ENCODE data around the gene P2RY13. TPM values are rescaled to one million over a fixed set of nuclear protein-coding genes. Genes with fewer than 3 reads are reported as not detected.

P2RY13 gene
- total and polyA plus RNA-seq, 4 donors: 2.2 to 15.8 (median 4.9) TPM

DNA sequence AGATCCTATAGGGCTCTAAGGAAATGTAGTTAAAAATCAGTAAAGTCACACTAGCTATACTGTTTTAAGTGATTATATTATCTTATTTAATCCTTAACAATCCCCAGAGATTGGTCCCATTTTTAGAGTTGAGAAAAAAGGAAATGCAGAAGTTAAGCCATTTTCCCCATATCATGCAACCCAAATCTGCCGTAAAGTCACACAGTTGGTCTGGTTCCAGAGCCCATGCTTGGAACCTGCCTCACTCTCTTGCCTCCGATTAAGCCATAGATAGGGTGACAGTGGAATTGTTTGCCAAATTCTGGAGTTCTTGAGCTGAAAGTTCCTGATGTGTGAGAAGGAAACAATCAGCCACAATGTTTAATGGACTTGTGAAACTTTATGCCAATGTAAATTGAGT is 2.3 kb upstream of the P2RY13 start:
- no peaks in the 10 kb centered on the region for H3K27me3 ChIP-seq (ENCODE audit: control insufficient read depth in 3 of 3, insufficient read depth in 3 of 3, low read length in 2 of 3)
- TF ChIP-seq, protein P1, sequence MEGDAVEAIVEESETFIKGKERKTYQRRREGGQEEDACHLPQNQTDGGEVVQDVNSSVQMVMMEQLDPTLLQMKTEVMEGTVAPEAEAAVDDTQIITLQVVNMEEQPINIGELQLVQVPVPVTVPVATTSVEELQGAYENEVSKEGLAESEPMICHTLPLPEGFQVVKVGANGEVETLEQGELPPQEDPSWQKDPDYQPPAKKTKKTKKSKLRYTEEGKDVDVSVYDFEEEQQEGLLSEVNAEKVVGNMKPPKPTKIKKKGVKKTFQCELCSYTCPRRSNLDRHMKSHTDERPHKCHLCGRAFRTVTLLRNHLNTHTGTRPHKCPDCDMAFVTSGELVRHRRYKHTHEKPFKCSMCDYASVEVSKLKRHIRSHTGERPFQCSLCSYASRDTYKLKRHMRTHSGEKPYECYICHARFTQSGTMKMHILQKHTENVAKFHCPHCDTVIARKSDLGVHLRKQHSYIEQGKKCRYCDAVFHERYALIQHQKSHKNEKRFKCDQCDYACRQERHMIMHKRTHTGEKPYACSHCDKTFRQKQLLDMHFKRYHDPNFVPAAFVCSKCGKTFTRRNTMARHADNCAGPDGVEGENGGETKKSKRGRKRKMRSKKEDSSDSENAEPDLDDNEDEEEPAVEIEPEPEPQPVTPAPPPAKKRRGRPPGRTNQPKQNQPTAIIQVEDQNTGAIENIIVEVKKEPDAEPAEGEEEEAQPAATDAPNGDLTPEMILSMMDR (IDR thresholded peaks at IDR 0.05; ENCODE audit: control extremely low read depth, extremely low read depth): no peak
- WGBS, 2 donors: 35 to 59% methylated on average over 2 of the region's 2 CpGs
- no peak overlapping the region for H3K4me3 ChIP-seq
- ATAC-seq (ENCODE audit: insufficient read depth, low FRiP score) (no peak), DNase-seq (no peak)
- H3K9ac ChIP-seq (ENCODE audit: insufficient read depth in 1 of 2, low read length in 2 of 2): no peak overlapping the region
- H3K27ac ChIP-seq (ENCODE audit: low read depth in 1 of 2, low read length in 1 of 2): no peak overlapping the region
- H3K4me1 ChIP-seq (ENCODE audit: control insufficient read depth in 5 of 5, insufficient read depth in 5 of 5, low read length in 5 of 5): peaks cover 0 to 3% (median 0%) of the 10 kb centered on the region in 5 donors
- H3K36me3 ChIP-seq (ENCODE audit: control insufficient read depth in 4 of 4, insufficient read depth in 4 of 4, low read length in 4 of 4): no peaks in the 10 kb centered on the region
- H3K9me3 ChIP-seq (ENCODE audit: control insufficient read depth in 4 of 4, insufficient read depth in 3 of 4, low read length in 3 of 4): no peaks in the 10 kb centered on the region

DNA sequence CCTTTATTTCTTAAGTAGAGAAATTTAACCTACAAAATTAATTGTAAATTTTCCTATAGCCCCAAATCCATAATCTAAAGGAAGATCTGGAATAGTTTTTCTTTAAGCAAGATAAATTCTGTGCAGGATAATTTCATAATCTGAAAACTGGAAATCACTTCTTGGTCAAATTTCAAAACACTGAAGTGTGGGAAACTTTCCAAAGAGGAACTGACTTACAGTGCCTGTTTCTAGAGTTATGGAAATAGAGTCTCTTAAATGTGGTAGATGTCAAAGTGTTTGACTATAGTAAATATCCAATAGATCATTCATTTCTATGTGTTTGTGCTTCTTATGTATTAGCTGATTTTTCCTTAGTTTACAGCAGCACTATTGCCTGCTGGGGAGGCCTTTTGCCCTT is 1.6 kb upstream of the P2RY13 start:
- TF ChIP-seq, protein P1 (IDR thresholded peaks at IDR 0.05; ENCODE audit: control extremely low read depth, extremely low read depth): no peak
- no peaks in the 10 kb centered on the region for H3K36me3 ChIP-seq (ENCODE audit: control insufficient read depth in 4 of 4, insufficient read depth in 4 of 4, low read length in 4 of 4)
- no peaks in the 10 kb centered on the region for H3K9me3 ChIP-seq (ENCODE audit: control insufficient read depth in 4 of 4, insufficient read depth in 3 of 4, low read length in 3 of 4)
- ATAC-seq (ENCODE audit: insufficient read depth, low FRiP score) (peak; percentile 27), DNase-seq (peak in 2 of 3 donors; percentile 45 to 73)
- peak overlapping the region in 1 of 2 donors; percentile 70 for H3K27ac ChIP-seq (ENCODE audit: low read depth in 1 of 2, low read length in 1 of 2)
- H3K4me3 ChIP-seq: no peak overlapping the region
- peaks cover 0 to 3% (median 0%) of the 10 kb centered on the region in 5 donors for H3K4me1 ChIP-seq (ENCODE audit: control insufficient read depth in 5 of 5, insufficient read depth in 5 of 5, low read length in 5 of 5)
- H3K9ac ChIP-seq (ENCODE audit: insufficient read depth in 1 of 2, low read length in 2 of 2): no peak overlapping the region
- no peaks in the 10 kb centered on the region for H3K27me3 ChIP-seq (ENCODE audit: control insufficient read depth in 3 of 3, insufficient read depth in 3 of 3, low read length in 2 of 3)

DNA sequence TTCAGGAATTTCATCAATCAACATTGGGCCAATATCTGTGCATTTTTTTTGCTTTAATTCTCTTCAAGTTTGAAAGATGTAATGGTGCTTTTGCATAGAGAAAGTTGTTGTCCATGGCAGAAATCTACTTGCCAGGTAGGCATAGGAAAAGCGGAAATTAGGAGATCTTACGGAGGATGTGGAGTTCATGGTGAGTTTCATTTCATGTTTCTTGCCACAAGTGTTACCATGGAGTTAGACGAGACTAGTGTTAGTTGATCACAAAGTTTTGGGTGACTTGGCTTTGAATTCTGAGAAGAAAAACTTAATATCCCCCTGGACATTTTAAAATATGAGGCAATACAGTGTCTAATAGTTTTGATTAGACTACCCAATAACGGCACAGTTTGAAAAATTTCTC is 1.0 kb upstream of the P2RY13 start:
- Histone ChIP-seq H3K36me3 (ENCODE audit: control insufficient read depth in 4 of 4, insufficient read depth in 4 of 4, low read length in 4 of 4) (no peaks in the 10 kb centered on the region), H3K4me3 (no peak overlapping the region), H3K9ac (ENCODE audit: insufficient read depth in 1 of 2, low read length in 2 of 2) (no peak overlapping the region), H3K9me3 (ENCODE audit: control insufficient read depth in 4 of 4, insufficient read depth in 3 of 4, low read length in 3 of 4) (no peaks in the 10 kb centered on the region), H3K27me3 (ENCODE audit: control insufficient read depth in 3 of 3, insufficient read depth in 3 of 3, low read length in 2 of 3) (no peaks in the 10 kb centered on the region), H3K4me1 (ENCODE audit: control insufficient read depth in 5 of 5, insufficient read depth in 5 of 5, low read length in 5 of 5) (peaks cover 0 to 3% (median 0%) of the 10 kb centered on the region in 5 donors), H3K27ac (ENCODE audit: low read depth in 1 of 2, low read length in 1 of 2) (no peak overlapping the region)
- no peak for DNase-seq
- ATAC-seq (ENCODE audit: insufficient read depth, low FRiP score): no peak
- 55 to 59% methylated on average over 4 of the region's 4 CpGs for WGBS, 2 donors
- TF ChIP-seq, protein P1 (IDR thresholded peaks at IDR 0.05; ENCODE audit: control extremely low read depth, extremely low read depth): no peak
